ENCODE measurements around the gene TMEM161A. TPM values are rescaled to one million over a fixed set of nuclear protein-coding genes. Genes with fewer than 3 reads are reported as not detected.

The TMEM161A gene
- total RNA-seq (2016; rRNA removed; fragmentation: Illumina TruSeq; extraction: Trizol): 10.3 and 25.9 TPM in 2 replicates
- total RNA-seq (2016; cell fraction: cytosol; rRNA removed; fragmentation: Illumina TruSeq; extraction: Trizol; ENCODE audit: low read depth): 8.7 and 12.1 TPM in 2 replicates
- total RNA-seq (2016; cell fraction: insoluble cytoplasmic fraction; rRNA removed; fragmentation: Illumina TruSeq; extraction: Trizol): 7.7 and 28.3 TPM in 2 replicates
- 7.4 and 8.8 TPM in 2 replicates for total RNA-seq (2016; cell fraction: membrane; rRNA removed; fragmentation: Illumina TruSeq; extraction: Trizol)
- total RNA-seq (2016; cell fraction: nucleus; rRNA removed; fragmentation: Illumina TruSeq; extraction: Trizol): 36.6 and 39.6 TPM in 2 replicates
- polyA plus RNA-seq (2011; rRNA removed): 31.4 and 42.7 TPM in 2 replicates
- 22.8 and 35.4 TPM in 2 replicates for polyA plus RNA-seq (2011; cell fraction: cytosol; rRNA removed)
- polyA plus RNA-seq (2011; cell fraction: nucleus; rRNA removed): 190 and 235 TPM in 2 replicates
- 15.9 and 23.9 TPM in 2 replicates for polyA plus RNA-seq (2012)
- polyA plus RNA-seq (2016; cell fraction: cytosol; fragmentation: Illumina TruSeq; extraction: Trizol; ENCODE audit: low read depth): 6.6 and 8.6 TPM in 2 replicates
- 8.4 and 9.9 TPM in 2 replicates for polyA plus RNA-seq (2016; cell fraction: insoluble cytoplasmic fraction; fragmentation: Illumina TruSeq; extraction: Trizol; ENCODE audit: low read depth)
- 8.4 and 9.5 TPM in 2 replicates for polyA plus RNA-seq (2016; cell fraction: membrane; fragmentation: Illumina TruSeq; extraction: Trizol; ENCODE audit: low read depth)
- 56.7 and 60.0 TPM in 2 replicates for polyA plus RNA-seq (2016; cell fraction: nucleus; fragmentation: Illumina TruSeq; extraction: Trizol; ENCODE audit: insufficient read depth, low read depth)
- polyA minus RNA-seq (2011; rRNA and poly(A)+ RNA removed; ENCODE audit: low replicate concordance): 88.8 and 105 TPM in 2 replicates
- 24.3 and 32.2 TPM in 2 replicates for polyA minus RNA-seq (2011; cell fraction: cytosol; rRNA and poly(A)+ RNA removed)
- polyA minus RNA-seq (2011; cell fraction: nucleus; rRNA and poly(A)+ RNA removed): 57.3 and 75.8 TPM in 2 replicates
- Bru-seq, nascent RNA: percentile 49 among the genes with signal in this experiment
- BruChase-seq, experiment 1, labeled RNA remaining after a 6-hour chase: percentile 54 among the genes with signal in this experiment
- BruChase-seq, experiment 2, labeled RNA remaining after a 2-hour chase: percentile 52 among the genes with signal in this experiment
- long read RNA-seq, experiment 1, transcript TMEM161A-201 (12 exons, 1,820 nt): major isoform, 28 of 52 reads
- long read RNA-seq, experiment 1, partial matches to known transcripts: 5 of 52 reads
- long read RNA-seq, experiment 1, other reads (novel, unspliced or antisense): 13 of 52 reads
- long read RNA-seq, experiment 2, transcript TMEM161A-201 (12 exons, 1,820 nt): major isoform, 20 of 84 reads
- long read RNA-seq, experiment 2, partial matches to known transcripts: 47 of 84 reads
- long read RNA-seq, experiment 2, other reads (novel, unspliced or antisense): 13 of 84 reads

DNA sequence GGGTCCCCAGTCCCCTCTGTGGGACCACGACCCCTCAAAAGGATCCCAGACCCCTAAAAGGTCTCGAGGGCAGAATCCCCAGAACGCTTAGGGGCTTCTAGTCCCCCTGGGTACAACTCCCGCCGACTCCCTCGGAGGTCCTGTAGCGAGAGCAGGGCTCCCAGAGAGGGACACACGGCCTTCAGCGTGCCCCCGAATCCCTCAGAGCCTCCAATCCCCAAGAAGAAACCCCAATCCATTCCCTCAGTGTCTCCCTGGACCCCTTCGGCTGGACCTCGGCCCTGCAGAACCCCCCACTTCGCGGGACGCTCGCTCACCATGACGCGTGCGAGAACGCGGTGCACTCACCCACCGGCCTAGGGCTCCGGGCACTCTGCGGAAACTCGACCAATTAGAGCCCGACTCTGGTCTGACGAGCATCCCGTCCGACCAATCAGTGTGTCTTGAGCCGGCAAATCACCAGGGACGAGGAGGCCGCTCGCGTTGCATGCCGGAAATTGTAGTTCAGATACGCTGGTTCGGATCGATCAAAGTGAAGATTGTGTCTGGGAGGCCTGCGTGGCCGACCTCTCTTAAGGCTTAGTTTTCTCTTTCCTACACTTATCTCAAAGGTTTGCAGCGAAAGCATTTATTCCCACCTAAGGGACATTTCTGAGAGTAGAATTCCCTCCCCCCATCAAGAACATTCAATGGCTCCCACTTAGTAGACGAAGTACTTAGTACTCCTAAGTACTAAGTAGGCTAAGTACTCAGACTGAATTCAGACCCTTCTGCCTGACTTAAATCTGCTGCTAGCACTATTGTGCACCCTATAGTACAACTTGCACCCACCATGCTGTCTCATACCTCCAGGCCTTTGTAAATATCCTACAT lies at the start of gene TMEM161A:
Gene TMEM161A (minus strand): TSS at position 370 of the 873 bp plus-strand sequence. CDS start 50 bp downstream, at position 320.
- FAIRE-seq: peak; percentile 98
- H3K4me2 ChIP-seq (ENCODE audit: low read depth, low read length): peak within 1 kb of the TSS; percentile 99
- intact Hi-C loops (cut with micrococcal nuclease; ENCODE audit: unreplicated experiment): loop anchor here (2.0 to 5.0 kb wide), 4 partner anchors 34 to 86 kb away; partner anchors contain the start of genes MEF2B and SLC25A42
- WGBS (ENCODE audit: low lambda C conversion rate): 8% methylated on average over 10 of the region's 42 CpGs
- ChIA-PET POLR2A (no interaction called here), CTCF (ENCODE audit: low intra/inter-chr PET ratio, low total read pairs) (interaction anchor here (1.3 to 2.4 kb wide), 2 partner anchors 25 to 85 kb away, joined by 4 to 31 read pairs; no protein-coding TSS in a partner anchor)
- peaks cover 5% of the 10 kb centered on the region for H3K79me2 ChIP-seq (ENCODE audit: insufficient read depth, low read length)
- H4K20me1 ChIP-seq (ENCODE audit: insufficient read depth, low read length): no peaks in the 10 kb centered on the region
- H3K36me3 ChIP-seq (replicated peaks in 1 of 2; ENCODE audit: control insufficient read depth in 1 of 2, insufficient read depth in 2 of 2, low read length in 2 of 2): no peaks in the 10 kb centered on the region
- in situ Hi-C loops (cut with HindIII; ENCODE audit: extremely low pct_ligation_motif_present, low pct_unique_long_range_greater_than_20kb): loop anchor here (5.0 kb wide), 1 partner anchor 86 kb away; no protein-coding TSS in a partner anchor
- peak within 1 kb of the TSS; percentile 90 for H3K9ac ChIP-seq (ENCODE audit: insufficient read depth, low read depth, low read length)
- H3K27ac ChIP-seq (ENCODE audit: extremely low read length, insufficient read depth, low read length): peak within 1 kb of the TSS; percentile 66
- H3K4me1 ChIP-seq (ENCODE audit: insufficient read depth, low read length): peaks cover 14% of the 10 kb centered on the region
- peak; percentile 96 for DNase-seq (ENCODE audit: low spot score)
- H3K27me3 ChIP-seq (ENCODE audit: control insufficient read depth in 1 of 2, insufficient read depth in 2 of 2, low read length in 2 of 2): no peaks in the 10 kb centered on the region
- peak; percentile 99 for ATAC-seq
- BruUV-seq (replicated peaks): no TSS peak
- H3K9me3 ChIP-seq (ENCODE audit: low read length): no peaks in the 10 kb centered on the region
- peak within 1 kb of the TSS; percentile 38 for H2AFZ ChIP-seq (ENCODE audit: low read length)
- H3K4me3 ChIP-seq (replicated peaks in 1 of 3; ENCODE audit: insufficient read depth in 1 of 3, low read depth in 2 of 3, low read length in 3 of 3): peak within 1 kb of the TSS; percentile 67 to 80 (median 70)
- TF ChIP-seq CREB1 (IDR thresholded peaks at IDR 0.05) (peak; percentile 89), CREB1 (CRISPR knock-in tag; IDR thresholded peaks at IDR 0.05) (peak; percentile 93), IKZF4 (CRISPR knock-in tag; IDR thresholded peaks at IDR 0.05; ENCODE audit: borderline replicate concordance, low read depth, not compliant biosample characterization) (peak; percentile 83), ZNF709 (CRISPR knock-in tag; IDR thresholded peaks at IDR 0.05) (no peak), ZKSCAN8 (CRISPR knock-in tag; IDR thresholded peaks at IDR 0.05; ENCODE audit: borderline replicate concordance) (peak; percentile 25; the same call in 1 of the 2 replicates), ZNF597 (CRISPR knock-in tag; IDR thresholded peaks at IDR 0.05) (no peak), ZNF17 (CRISPR knock-in tag; IDR thresholded peaks at IDR 0.05) (no peak), KLF9 (CRISPR knock-in tag; IDR thresholded peaks at IDR 0.05; ENCODE audit: low read depth) (no peak), FOXO1 (CRISPR knock-in tag; IDR thresholded peaks at IDR 0.05) (no peak), ZNF574 (CRISPR knock-in tag; IDR thresholded peaks at IDR 0.05) (peak; percentile 73), U2AF2 (IDR thresholded peaks at IDR 0.05; ENCODE audit: low read depth, low read length) (no peak), ZNF691 (CRISPR knock-in tag; IDR thresholded peaks at IDR 0.05; ENCODE audit: borderline replicate concordance, low read depth) (no peak)
